EH (cell line): ENCODE measurements around the gene TBC1D8.
A peak's percentile ranks its signal among the peaks of the same experiment; 100 is the strongest.
"Not testable (repeated sequence)": the region's sequence is repeated elsewhere in the genome, so short reads cannot be mapped to it uniquely, and the experiment has no call there.

Experiments
- DNase-seq: peaks from one replicate; pipeline ENCODE4 v3.0.0-alpha.2; 2015; ENCODE audit warnings: low read depth

The TBC1D8 gene

DNA sequence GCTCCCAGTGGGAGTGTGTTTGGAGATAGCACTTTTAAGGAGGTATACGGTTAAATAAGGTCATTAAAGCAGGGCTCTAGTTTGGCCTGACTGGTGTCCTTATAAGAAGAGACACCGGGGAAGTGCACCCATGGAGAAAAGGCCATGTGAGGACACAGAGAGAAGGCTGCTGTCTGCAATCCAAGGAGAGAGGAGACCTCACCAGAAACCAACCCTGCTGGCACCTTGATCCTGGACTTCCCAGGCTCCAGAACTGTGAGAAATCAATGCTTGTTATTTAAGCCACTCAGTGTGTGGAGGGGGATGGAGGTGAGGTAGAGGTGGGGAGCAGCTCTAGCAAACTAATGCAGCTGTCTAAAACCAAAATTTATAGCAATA lies 87.1 kb downstream of the TBC1D8 start:
- no peak for DNase-seq

DNA sequence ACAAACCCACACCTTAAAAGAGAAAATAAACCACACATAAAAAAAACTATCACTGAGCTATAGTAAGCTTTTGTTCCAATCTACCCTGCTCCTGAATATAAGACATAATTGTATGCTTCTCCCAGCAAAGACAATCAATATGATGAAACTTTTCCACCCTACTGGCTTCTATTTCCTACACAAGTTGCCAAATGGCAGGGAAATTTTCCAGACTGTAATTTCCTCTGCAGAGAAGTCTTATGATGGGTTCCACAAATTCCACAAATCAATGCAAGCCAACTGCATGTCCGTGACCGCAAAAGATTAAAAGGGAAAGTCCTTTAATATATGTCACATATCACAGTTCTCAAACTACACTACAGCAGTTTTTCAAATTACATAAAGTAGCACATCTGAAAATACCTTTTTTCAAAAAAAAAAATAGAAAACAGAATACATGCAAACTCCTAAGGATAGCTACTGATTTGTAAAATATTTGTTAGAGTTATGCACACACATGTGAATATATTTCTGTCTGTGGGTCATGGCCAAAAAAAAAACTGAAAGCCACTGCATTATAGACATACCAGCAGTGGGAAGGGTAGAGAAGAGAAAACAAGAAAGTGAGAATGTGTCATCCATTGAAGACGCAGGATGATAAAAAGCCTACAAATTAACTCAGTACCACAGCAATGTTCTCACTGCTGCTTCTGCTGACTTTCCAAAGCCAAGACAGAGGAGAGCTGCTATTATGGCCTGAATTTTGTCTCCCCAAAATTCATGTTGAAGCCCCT lies 87.6 kb downstream of the TBC1D8 start:
- DNase-seq = peak; percentile 86

DNA sequence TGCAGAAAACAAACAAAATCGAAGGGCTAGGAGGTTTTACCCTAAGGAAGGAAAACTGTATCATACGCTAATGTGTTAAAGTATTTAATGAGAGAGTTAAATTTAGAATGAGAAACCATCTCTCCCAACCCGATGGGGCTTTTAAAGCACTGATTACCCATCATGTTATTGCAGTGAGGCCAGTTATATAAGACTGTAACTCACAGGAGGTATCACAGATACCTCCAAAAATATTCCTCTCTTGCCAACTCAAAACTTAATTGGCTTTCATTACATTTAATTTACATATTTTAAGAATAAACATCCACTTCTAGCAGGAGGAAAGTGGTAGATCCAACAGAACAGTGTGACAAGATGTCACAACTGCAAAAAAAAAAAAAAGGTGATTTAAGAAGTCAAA lies 92.8 kb downstream of the TBC1D8 start:
- no peak for DNase-seq

DNA sequence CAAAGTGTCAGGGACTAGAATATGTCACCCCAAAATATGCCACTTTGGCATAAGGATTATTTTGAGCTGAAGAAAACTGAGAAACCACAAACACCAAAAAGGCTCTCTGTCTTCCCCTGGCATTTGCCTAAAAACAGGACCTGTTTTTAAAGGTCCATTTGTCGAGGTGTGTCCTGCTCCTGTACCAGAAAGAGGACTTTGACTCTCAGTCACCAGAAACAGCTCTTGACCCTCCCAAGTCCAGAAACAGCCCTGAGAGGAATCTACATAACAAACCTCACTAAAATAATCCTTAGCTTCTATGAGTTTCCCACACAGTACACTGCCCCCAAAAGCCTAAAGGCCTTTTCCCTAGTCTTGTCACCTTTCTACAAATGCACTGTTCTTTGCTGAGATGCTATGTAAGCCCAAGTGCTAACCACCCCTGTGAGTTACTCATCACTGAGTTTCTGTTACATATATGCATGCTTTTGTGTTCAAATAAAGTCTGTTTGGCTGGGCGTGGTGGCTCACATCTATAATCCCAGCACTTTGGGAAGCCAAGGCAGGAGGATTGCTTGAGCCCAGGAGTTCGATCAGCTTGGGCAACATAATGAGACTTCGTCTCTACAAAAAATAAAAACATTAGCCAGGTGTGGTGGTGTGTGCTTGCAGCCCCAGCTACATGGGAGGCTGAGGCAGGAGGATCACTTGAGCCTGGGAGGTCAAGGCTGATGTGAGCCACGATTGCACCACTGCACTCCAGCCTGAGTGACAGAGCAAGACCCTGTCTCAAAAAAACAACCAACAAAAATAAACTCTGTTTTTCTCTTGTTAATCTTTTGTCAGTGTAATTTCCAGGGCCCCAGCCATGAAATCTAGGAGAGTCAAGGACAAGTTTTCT lies 93.9 kb downstream of the TBC1D8 start:
- no peak for DNase-seq

DNA sequence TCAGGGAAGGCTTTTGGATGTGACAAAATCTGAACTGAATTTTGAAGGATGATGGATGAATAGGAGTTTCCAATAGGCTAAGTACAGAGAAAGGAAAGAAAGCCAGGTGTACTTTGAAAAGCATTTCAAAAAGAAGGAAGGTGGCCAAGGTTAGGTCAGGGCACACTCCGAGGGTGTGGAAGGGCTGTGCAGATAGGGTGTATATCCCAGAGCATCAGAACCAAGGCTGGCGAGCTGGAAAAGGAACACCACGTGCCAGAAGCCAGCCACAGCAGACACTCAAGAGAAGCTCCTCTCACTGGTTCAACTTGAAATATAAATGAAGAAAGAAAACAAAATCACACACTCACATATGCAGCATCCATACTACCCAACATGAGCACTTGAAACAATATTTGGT lies 98.1 kb downstream of the TBC1D8 start:
- DNase-seq = no peak

DNA sequence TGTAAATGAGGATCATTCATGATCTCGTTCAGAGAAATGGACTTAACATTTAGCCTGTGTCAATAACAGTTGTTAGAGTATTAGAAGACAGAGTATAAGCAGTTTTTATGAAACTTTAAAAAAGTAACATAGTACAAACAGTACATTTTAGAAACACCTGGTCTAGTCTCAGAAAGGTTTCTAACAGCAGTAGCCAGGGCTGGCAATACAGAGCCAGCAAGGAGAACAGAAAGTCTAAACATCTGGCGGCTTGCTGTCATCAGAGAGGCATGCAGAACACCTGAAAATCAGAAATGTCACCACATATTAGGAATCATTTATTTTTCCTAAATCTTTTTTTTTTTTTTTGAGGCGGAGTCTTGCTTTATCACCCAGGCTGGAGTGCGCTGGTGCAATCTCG lies 99.0 kb downstream of the TBC1D8 start:
- no peak for DNase-seq

DNA sequence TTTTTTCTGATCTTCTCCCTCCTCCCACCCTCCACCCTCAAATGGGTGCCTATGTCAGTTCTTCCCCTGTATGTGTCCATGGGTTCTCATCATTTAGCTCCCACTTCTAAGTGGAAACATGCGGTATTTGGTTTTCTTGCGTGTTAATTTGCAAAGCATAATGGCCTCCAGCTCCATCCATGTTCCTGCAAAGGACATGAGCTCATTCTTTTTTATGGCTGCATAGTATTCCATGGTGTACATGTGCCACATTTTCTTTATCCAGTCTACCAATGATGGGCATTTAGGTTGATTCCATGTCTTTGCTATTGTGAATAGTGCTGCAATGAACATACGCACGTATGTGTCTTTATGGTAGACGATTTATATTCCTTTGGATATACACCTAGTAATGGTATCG lies 100.3 kb downstream of the TBC1D8 start:
- not testable (repeated sequence) for DNase-seq

DNA sequence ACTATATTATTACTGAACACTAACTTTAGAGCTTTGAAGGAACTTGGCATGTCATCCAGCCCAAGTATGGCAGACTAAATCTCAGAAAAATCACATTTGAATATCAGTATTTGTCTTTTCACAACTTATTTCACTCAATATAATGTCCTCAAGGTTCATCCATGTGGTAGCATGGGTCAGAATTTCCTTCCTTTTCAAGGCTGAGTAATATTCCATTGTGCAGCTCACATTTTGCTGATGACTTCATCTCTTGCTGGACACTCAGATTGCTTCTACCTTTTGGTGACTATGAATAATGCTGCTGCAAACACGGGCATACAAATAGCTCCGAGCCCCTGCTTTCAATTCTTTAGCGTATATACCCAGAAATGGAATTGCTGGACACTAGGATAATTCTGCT lies 102.4 kb downstream of the TBC1D8 start:
- DNase-seq = no peak

DNA sequence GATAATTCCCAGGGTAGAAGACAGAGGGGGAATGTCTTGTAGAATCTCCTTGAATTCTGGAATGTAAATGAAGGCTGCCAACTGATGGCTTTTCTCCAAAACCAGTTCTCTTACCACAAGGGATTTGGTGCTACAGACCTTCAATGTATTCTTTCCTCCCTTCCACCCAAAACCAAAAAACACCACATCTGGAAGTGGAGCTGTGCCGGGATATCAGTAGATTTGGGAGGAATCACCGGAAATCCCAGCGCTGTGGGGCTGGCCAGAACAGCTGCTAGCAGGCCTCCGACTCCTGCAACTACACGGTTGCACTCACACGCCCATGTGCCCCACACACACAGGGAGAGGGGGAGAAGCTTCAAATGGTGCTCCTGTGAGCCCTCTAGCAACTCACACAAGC lies 103.4 kb downstream of the TBC1D8 start:
- DNase-seq = peak; percentile 27

DNA sequence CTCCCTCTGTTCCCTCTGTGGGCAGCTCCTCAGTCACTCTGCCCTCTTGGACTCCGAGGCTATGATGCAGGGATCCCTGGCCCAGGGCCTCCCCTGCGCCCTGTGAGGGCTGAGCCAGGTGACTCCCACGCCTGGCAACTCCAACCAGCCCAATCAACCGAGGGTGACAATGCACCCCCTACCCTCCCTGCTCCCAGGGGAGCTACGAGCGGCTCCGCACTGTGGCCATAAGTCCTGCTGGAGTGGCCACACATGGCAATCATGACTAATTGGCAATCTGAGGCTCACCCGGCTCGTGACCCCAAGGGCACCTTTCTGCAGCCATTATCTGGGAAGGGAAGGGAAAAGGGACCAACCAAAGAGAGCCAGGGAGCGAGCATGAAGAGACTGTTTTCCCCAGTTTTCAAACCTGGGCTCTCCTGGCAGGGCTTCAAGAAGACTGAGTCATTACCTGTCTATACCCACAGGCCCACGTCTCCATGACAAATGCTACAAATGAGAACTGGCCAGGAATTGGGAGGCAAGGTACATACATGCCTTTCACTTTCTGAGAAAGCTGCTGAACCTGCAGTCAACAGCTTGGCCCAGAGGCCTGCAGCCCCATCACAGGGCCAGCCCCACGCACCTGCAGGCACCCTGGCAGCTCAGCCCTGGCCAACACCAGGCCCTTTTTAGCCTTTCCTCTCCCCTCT lies 104.0 kb downstream of the TBC1D8 start:
- DNase-seq = no peak

DNA sequence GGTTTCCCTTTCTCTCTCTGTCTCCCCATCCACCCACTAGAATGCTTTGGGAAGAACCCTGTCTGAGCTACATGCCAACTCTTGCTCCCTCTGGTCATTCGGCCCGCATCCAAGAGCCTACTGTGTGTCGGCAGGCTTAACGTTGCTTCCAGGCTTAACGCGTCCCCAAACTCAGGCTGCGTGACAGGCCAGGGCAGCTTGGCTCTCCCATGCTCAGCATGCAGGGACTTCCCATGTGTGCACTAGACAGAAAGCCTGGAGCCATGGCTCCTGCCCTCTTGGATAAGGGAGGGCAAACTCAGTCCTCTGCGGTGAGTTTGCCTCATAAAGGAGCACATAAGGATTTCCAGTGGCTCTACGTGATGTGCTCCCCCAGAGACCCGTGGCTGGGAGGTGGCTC lies 105.9 kb downstream of the TBC1D8 start:
- DNase-seq = no peak

DNA sequence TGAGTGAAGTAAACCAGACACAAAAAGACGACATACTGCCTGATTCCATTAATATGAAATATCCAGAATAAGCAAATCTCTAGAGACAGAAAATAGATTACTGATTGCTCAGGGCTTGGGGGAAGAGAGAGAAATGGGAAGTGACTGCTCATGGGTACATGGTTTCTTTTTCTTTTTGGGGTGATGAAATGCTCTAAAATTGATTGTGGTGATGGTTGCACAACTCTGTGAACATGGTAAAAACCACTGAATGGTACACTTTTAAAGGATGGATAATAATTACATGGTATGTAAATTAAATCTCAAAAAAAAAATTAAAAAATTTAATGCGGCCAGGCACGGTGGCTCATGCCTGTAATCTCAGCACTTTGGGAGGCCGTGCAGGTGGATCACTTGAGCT lies 109.8 kb downstream of the TBC1D8 start:
- no peak for DNase-seq

DNA sequence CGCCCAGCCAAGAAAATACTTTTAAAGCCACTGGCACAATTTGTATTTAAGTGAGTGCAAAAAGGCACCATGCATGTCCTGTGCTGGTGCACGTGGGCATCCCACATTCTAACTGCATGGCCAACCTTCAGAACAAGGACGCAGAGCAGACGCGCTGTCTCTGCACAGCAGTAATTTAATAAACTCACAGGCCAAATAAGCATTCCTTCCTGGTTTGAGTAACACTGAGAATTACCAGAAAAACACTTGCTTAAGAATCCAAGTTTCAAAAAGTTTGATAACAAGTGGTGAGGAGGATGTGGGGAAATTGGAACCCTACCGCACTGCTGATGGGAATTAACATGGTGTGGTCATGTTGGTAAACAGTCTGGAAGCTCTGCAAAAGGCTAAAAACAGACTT lies 110.4 kb downstream of the TBC1D8 start:
- DNase-seq = no peak

DNA sequence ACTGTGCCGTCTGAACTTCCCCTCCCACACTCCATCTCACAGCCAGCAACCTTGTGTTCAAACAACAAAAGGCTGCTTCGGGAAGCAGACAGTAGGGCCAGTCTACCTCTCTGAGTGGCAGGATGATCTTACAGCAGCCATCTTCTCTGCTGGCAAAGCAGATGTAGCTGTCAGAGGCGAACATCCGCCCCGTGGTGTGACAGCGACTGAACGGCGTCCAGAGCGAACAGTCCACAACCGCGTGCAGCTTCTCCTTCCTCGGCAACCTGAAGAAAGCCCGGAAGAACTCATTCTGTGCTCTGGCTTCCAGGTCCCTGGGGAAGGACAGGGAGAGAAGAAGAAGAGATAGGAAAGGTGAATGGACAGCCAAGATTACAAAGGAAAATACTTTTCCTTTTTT lies 111.1 kb downstream of the TBC1D8 start:
- no peak for DNase-seq

DNA sequence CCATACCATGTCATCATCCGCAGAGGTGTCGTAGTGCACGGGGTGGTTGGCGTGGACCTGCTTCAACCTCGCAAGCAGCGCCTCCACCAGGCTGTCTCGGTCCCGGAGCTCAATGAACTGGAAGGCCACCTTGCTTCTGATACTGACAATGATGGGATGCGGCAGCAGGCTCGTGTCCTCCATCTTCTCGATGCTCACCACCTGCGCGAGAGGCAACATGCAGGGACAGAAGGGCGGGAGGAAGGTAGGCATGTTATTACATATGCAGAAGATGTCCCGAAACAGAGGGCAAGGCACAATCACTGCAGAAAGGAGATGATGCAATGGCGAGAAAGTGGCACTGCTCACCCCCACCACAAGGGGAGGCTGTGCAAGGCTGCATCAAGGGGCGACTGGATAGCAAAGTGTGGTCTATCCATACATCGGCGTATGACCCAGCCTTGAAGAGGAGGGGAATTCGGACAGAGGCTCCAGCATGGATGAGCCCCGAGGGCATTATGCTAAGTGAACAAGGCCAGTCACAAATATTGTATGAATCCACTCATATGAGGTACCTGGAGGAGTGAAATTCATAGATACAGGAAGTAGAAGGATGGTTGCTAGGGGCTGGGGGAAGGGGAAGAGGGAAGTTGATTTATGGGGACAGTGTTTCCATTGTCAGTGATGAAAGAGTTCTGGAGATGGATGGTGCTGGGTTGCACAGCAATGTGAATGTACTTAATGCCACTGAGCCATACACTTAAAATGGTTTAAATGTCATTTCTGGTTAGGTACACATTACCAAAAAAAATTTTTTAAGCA lies 112.5 kb downstream of the TBC1D8 start:
- peak; percentile 30 for DNase-seq

DNA sequence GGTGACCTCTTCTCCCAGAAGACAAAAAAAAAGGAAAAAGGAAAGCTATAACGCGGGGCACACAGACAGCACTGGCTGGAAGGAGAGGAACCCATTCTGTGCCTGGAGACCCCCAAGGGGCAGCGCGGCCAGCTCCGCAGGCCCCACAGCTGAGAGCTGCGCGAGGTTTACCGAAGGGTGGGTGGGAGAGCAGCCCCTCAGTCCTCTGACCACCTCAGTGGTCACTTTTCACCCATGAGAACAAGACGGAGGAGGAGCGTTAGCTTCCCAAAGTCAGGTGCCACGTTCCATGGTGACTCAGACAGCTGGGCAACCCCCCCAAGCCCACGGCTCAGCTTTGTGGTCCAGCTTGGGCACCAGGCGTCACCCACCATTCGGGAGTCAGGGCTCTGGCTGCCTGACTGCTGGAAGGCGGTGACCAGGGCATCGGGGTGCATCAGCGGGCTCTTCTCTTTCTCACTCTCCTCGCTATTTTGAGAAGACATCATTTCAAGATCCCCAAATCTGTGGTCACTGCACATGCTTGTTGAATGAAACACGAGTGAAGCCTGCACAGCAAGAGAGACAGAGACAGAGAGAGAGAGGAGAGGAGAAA lies 113.9 kb downstream of the TBC1D8 start:
- DNase-seq = no peak

DNA sequence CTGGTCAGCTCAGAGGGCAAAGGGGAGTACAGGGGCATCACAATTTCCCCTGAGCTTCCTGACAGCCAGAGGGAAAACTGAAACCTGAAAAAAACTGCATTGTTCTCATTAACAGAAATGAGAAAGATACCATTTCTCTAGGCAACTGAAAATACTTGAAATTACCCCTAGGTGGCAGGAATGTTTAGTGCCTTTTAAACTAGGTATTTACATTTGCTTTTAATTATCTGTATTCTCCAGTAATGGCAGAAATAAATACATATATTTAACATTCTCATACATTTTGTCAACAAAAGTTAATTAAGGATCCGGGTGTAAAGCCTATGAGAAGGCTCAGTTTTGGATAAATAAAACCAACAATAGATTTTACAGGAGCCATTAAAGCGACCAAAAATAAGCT lies 114.6 kb downstream of the TBC1D8 start:
- DNase-seq = peak; percentile 55

DNA sequence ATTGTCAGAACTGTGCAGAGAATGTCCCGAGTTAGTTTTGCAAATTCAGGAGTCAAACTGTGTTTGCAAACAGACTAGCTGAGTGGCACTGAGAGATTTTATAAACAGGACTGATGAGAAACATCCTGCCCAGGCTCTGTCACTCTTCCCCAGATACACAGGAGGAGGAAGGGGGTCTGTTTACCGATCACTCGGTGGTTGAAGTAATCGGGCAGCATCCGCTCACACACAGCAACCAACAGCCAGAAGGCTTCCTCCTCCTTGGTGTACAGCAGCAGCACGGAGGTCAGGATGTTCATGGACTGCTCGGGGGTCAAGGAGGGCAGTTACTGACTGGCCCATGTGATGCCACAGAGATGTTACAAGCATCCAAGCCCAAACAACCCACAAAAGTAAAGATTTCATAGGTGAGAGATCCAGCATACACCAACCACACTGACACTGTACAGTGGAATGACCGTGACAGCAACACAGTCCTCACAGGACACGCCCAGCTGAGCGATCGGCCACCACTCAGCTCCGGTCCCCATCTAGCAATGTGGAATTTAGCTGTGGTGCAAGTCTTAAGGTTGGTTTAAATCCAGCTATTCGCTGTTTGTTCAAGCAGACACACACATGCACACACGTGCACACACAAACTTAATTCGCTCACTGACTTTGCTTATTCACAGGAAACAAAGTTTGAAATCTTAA lies 119.0 kb downstream of the TBC1D8 start:
- DNase-seq = no peak

DNA sequence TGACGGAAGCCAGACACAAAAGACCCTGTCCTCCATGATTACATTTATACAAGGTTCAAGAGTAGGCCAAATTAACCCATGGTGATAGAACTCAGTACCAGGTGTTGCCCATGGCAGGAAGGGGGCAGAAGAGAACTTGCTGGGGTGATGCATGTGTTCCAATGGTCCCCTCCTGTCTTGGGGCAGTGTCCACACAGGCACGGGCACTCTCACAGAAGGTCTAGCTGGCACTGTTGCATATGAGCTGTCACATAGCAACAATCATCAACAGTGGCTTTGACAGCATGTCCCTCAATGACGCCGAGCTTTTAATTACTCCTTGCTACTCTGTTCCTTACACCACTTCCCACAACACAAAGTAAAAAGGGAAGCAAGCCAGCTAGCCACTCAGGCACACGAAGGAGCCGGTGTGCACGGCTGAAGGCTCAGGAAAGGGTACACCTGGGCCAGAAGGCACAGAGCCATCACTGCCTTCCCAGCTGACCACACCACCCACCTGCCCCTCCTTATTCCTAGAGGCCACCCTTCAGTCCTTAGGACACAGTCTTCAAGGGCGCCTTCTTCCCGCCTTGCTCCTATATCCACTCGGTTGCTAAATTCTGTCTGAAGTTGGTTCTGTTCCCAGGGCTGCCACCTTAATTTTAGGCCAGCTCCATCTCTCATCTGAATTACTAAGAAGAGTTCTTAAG lies 120.2 kb downstream of the TBC1D8 start:
- no peak for DNase-seq

DNA sequence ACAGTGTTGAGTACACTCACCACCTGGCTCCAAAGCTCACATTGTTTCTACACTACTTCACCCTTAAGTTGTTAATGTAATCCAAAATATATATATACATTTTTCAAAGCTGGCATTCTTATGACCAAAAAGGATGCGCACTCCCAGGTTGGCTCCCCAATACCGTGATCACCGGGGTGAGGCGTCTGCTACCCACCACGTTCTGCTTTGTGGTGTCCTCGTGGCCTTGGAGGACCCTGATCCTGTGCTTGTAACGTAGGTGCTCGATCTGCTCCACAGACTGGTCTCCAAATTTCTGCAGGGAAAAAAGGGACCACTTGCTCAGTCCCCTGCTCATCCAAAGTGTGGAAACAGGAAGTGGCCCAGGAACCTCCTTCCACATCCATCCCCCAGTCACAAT lies 123.3 kb downstream of the TBC1D8 start:
- DNase-seq = no peak
